HG03575 (cell line): ENCODE results near the gene GIMD1.

Experiments used
- ATAC-seq: cut with Tn5 transposase; IDR thresholded peaks from one replicate; pipeline ENCODE4 v1.9.1; 2021; ENCODE audit not compliant: unreplicated experiment, insufficient number of reproducible peaks, low FRiP score; ENCODE audit errors: extremely low read depth

The GIMD1 gene

GRCh38 chr4:106317815-106318214 lies 50.8 kb downstream of the GIMD1 start:
- ATAC-seq: no peak

GRCh38 chr4:106316773-106317409 lies 51.7 kb downstream of the GIMD1 start:
- no peak for ATAC-seq

GRCh38 chr4:106315968-106316772 lies 52.4 kb downstream of the GIMD1 start, which contains the start of the genes AIMP1 and TBCK:
Gene AIMP1 (plus strand): TSS chr4:106316550. CDS start chr4:106325010, 8,460 bp downstream.
Gene TBCK (minus strand): TSS chr4:106316209. CDS start chr4:106308960, 7,249 bp downstream.
- ATAC-seq: peak; percentile 74

- peak; percentile 3 for ATAC-seq
Measured at GRCh38 chr4:106315476-106315967, 53.1 kb downstream of the GIMD1 start.

GRCh38 chr4:106314960-106315359 lies 53.6 kb downstream of the GIMD1 start:
- no peak for ATAC-seq

GRCh38 chr4:106312997-106313522 lies 55.5 kb downstream of the GIMD1 start:
- no peak for ATAC-seq

GRCh38 chr4:106312377-106312776 lies 56.2 kb downstream of the GIMD1 start:
- no peak for ATAC-seq
